NCI-H2171 treated with DMSO at 0.1 percent for 48 hours (cell line): Measurements from ENCODE around the gene RALB.
A peak's percentile ranks its signal among the peaks of the same experiment; 100 is the strongest.
"Not testable (repeated sequence)": the region's sequence is repeated elsewhere in the genome, so short reads cannot be mapped to it uniquely, and the experiment has no call there.

Experiments used
- DNase-seq: peaks from one replicate; lab custom pipeline; 2025; lab: John Stamatoyannopoulos, UW

The RALB gene

GRCh38 chr2:120243211-120243610 lies 9.4 kb upstream of the RALB start:
- no peak for DNase-seq

GRCh38 chr2:120243875-120244553 lies 8.6 kb upstream of the RALB start:
- DNase-seq = no peak

- DNase-seq = no peak
Measured at GRCh38 chr2:120244656-120245519, 7.8 kb upstream of the RALB start.

GRCh38 chr2:120245520-120246332 lies 6.9 kb upstream of the RALB start:
- DNase-seq = no peak

GRCh38 chr2:120246546-120247300 lies 5.9 kb upstream of the RALB start:
- DNase-seq = peak; percentile 88

GRCh38 chr2:120247851-120248250 lies 4.8 kb upstream of the RALB start:
- no peak for DNase-seq

GRCh38 chr2:120250640-120251039 lies 2.0 kb upstream of the RALB start:
- DNase-seq = no peak

- DNase-seq = no peak
Measured at GRCh38 chr2:120251078-120251477, 1.6 kb upstream of the RALB start.

- DNase-seq = no peak
Measured at GRCh38 chr2:120251880-120252224, 800 bp upstream of the RALB start.

GRCh38 chr2:120253021-120253882 lies 600 bp downstream of the RALB start:
- peak; percentile 60 for DNase-seq

GRCh38 chr2:120254178-120254577 lies 1.5 kb downstream of the RALB start:
- no peak for DNase-seq

GRCh38 chr2:120255071-120255470 lies 2.4 kb downstream of the RALB start:
- peak; percentile 17 for DNase-seq

GRCh38 chr2:120255986-120256650 lies 3.5 kb downstream of the RALB start:
- DNase-seq = no peak

- no peak for DNase-seq
Measured at GRCh38 chr2:120256651-120257000, 4.0 kb downstream of the RALB start.

- DNase-seq = no peak
Measured at GRCh38 chr2:120257522-120257921, 4.9 kb downstream of the RALB start.

- DNase-seq = no peak
Measured at GRCh38 chr2:120258196-120258595, 5.5 kb downstream of the RALB start.

- DNase-seq = not testable (repeated sequence)
Measured at GRCh38 chr2:120259939-120260338, 7.3 kb downstream of the RALB start.

GRCh38 chr2:120260736-120261135 lies 8.1 kb downstream of the RALB start:
- no peak for DNase-seq

GRCh38 chr2:120261387-120262006 lies 8.8 kb downstream of the RALB start:
- DNase-seq = no peak

GRCh38 chr2:120262150-120262549 lies 9.5 kb downstream of the RALB start:
- DNase-seq = no peak
